ENCODE results near the gene GNG13. TPM values are rescaled to one million over a fixed set of nuclear protein-coding genes. Genes with fewer than 3 reads are reported as not detected.

The GNG13 gene
- total RNA-seq, 1 experiment from 2014 or later = not detected

GRCh38 chr16:817001-817906 is 16.7 kb upstream of the GNG13 start:
- Histone ChIP-seq H3K27me3 (ENCODE audit: insufficient read depth, low read length) (no peaks in the 10 kb centered on the region; the same call in 1 of the 2 replicates), H3K4ac (ENCODE audit: low read depth, low read length) (no peak overlapping the region), H4K5ac (ENCODE audit: insufficient read length, low read depth, low read length) (no peak overlapping the region), H2BK15ac (ENCODE audit: low read depth, low read length) (no peak overlapping the region), H4K20me1 (ENCODE audit: control insufficient read depth, insufficient read depth, insufficient read length) (no peaks in the 10 kb centered on the region), H3K14ac (ENCODE audit: insufficient read depth, low read length) (no peak overlapping the region; the same call in 1 of the 2 replicates), H3T11ph (ENCODE audit: low read length) (no peak overlapping the region), H4K8ac (replicated peaks; ENCODE audit: insufficient read length, low read depth, low read length) (no peak overlapping the region), H2AFZ (ENCODE audit: low read length) (no peak overlapping the region), H4K91ac (ENCODE audit: insufficient read length, low read depth, low read length) (no peak overlapping the region), H2BK12ac (ENCODE audit: insufficient read length, low read depth, low read length) (no peak overlapping the region), H2BK20ac (ENCODE audit: low read depth, low read length, poor library complexity, severe bottlenecking) (no peak overlapping the region), H3K27ac (ENCODE audit: insufficient read length, low read depth, low read length) (no peak overlapping the region), H3K4me2 (ENCODE audit: insufficient read depth, insufficient read length, low read length) (no peak overlapping the region), H2AK5ac (ENCODE audit: insufficient read length, low read length) (no peak overlapping the region), H2BK5ac (ENCODE audit: insufficient read length, low read length) (no peak overlapping the region), H3K79me1 (ENCODE audit: insufficient read depth, low read depth, low read length, poor library complexity, severe bottlenecking) (no peaks in the 10 kb centered on the region), H3K18ac (ENCODE audit: insufficient read length, low read depth, low read length) (no peak overlapping the region), H3K56ac (ENCODE audit: insufficient read length, low read depth, low read length) (no peak overlapping the region), H3K23me2 (ENCODE audit: insufficient read length, low read depth, low read length, poor library complexity, severe bottlenecking) (peaks cover 5% of the 10 kb centered on the region), H3K23ac (ENCODE audit: insufficient read length, low read depth, low read length) (no peak overlapping the region), H3K9ac (ENCODE audit: extremely low read depth, insufficient read length, low read length) (no peak overlapping the region), H3K4me1 (ENCODE audit: insufficient read depth, low read length) (no peaks in the 10 kb centered on the region), H3K79me2 (ENCODE audit: insufficient read depth, low read length) (no peaks in the 10 kb centered on the region), H3K9me3 (ENCODE audit: control insufficient read depth, low read depth, low read length) (no peaks in the 10 kb centered on the region), H2BK120ac (ENCODE audit: low read depth, low read length, poor library complexity, severe bottlenecking) (no peak overlapping the region)
- H3K36me3 Mint-ChIP-seq (ENCODE audit: insufficient read depth in 1 of 3, low read depth in 3 of 3) = no peaks in the 10 kb centered on the region
- H3K27ac Mint-ChIP-seq = no peak overlapping the region
- no peak overlapping the region for H3K4me3 Mint-ChIP-seq
- peaks cover 0 to 8% of the 10 kb centered on the region in 2 experiments; a peak in 1 of 5 replicates for H3K9me3 Mint-ChIP-seq
- H3K4me1 Mint-ChIP-seq = peaks cover 10 to 16% of the 10 kb centered on the region in 2 experiments
- no peak for TF ChIP-seq CTCF (conservative IDR thresholded peaks at IDR 0.05)
- peaks cover 20% of the 10 kb centered on the region for H3K27me3 Mint-ChIP-seq (ENCODE audit: low read depth)
- WGBS (ENCODE audit: extremely low coverage, insufficient read length, low lambda C conversion rate) = no CpG with 5 or more reads among the region's 71 CpGs
- DNase-seq = no peak
